SH-SY5Y (cell line): ENCODE measurements around the gene HSD17B13.

Experiments
- GATA2 ChIP-seq: IDR thresholded peaks from 2 replicates; pipeline ENCODE4 v1.6.1; 2011; ENCODE audit warnings: mild to moderate bottlenecking, low read depth, low read length
- GATA3 ChIP-seq: IDR thresholded peaks from 2 replicates; pipeline ENCODE4 v1.6.1; 2011; ENCODE audit warnings: low read depth, mild to moderate bottlenecking, low read length, moderate library complexity

HSD17B13 gene

GRCh38 chr4:87299898-87300297 lies 22.8 kb downstream of the HSD17B13 start:
- TF ChIP-seq GATA2 = no peak
- TF ChIP-seq GATA3 = no peak

GRCh38 chr4:87298362-87298761 lies 24.3 kb downstream of the HSD17B13 start:
- no peak for TF ChIP-seq GATA2
- TF ChIP-seq GATA3 = no peak

GRCh38 chr4:87286970-87287369 lies 35.7 kb downstream of the HSD17B13 start:
- no peak for TF ChIP-seq GATA3
- TF ChIP-seq GATA2 = no peak

- TF ChIP-seq GATA2 = no peak
- TF ChIP-seq GATA3 = no peak
Measured at GRCh38 chr4:87283151-87283550, 39.5 kb downstream of the HSD17B13 start.

- no peak for TF ChIP-seq GATA3
- no peak for TF ChIP-seq GATA2
Measured at GRCh38 chr4:87281603-87282002, 41.1 kb downstream of the HSD17B13 start.

- TF ChIP-seq GATA3 (no peak), GATA2 (no peak)
Measured at GRCh38 chr4:87278335-87278794, 44.3 kb downstream of the HSD17B13 start.

- TF ChIP-seq GATA2 (no peak), GATA3 (no peak)
Measured at GRCh38 chr4:87275311-87275710, 47.4 kb downstream of the HSD17B13 start.

- no peak for TF ChIP-seq GATA2
- TF ChIP-seq GATA3 = no peak
Measured at GRCh38 chr4:87274803-87275202, 47.9 kb downstream of the HSD17B13 start.

- TF ChIP-seq GATA3 (no peak), GATA2 (no peak)
Measured at GRCh38 chr4:87274327-87274726, 48.4 kb downstream of the HSD17B13 start.

- TF ChIP-seq GATA3 (no peak), GATA2 (no peak)
Measured at GRCh38 chr4:87270825-87271224, 51.9 kb downstream of the HSD17B13 start.

GRCh38 chr4:87270144-87270543 lies 52.5 kb downstream of the HSD17B13 start:
- TF ChIP-seq GATA3 = no peak
- TF ChIP-seq GATA2 = no peak

GRCh38 chr4:87268411-87268810 lies 54.3 kb downstream of the HSD17B13 start:
- TF ChIP-seq GATA3 = no peak
- no peak for TF ChIP-seq GATA2

GRCh38 chr4:87266986-87267385 lies 55.7 kb downstream of the HSD17B13 start:
- TF ChIP-seq GATA2 (no peak), GATA3 (no peak)

- no peak for TF ChIP-seq GATA3
- no peak for TF ChIP-seq GATA2
Measured at GRCh38 chr4:87262886-87263285, 59.8 kb downstream of the HSD17B13 start.

- TF ChIP-seq GATA2 = no peak
- no peak for TF ChIP-seq GATA3
Measured at GRCh38 chr4:87260477-87260876, 62.2 kb downstream of the HSD17B13 start.

- TF ChIP-seq GATA2 (no peak), GATA3 (no peak)
Measured at GRCh38 chr4:87258677-87259076, 64.0 kb downstream of the HSD17B13 start.

GRCh38 chr4:87257523-87257922 lies 65.2 kb downstream of the HSD17B13 start:
- no peak for TF ChIP-seq GATA2
- no peak for TF ChIP-seq GATA3
